Measurements from ENCODE around the gene KMT2D.

Gene KMT2D, protein sequence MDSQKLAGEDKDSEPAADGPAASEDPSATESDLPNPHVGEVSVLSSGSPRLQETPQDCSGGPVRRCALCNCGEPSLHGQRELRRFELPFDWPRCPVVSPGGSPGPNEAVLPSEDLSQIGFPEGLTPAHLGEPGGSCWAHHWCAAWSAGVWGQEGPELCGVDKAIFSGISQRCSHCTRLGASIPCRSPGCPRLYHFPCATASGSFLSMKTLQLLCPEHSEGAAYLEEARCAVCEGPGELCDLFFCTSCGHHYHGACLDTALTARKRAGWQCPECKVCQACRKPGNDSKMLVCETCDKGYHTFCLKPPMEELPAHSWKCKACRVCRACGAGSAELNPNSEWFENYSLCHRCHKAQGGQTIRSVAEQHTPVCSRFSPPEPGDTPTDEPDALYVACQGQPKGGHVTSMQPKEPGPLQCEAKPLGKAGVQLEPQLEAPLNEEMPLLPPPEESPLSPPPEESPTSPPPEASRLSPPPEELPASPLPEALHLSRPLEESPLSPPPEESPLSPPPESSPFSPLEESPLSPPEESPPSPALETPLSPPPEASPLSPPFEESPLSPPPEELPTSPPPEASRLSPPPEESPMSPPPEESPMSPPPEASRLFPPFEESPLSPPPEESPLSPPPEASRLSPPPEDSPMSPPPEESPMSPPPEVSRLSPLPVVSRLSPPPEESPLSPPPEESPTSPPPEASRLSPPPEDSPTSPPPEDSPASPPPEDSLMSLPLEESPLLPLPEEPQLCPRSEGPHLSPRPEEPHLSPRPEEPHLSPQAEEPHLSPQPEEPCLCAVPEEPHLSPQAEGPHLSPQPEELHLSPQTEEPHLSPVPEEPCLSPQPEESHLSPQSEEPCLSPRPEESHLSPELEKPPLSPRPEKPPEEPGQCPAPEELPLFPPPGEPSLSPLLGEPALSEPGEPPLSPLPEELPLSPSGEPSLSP (N-terminal part only)

GRCh38 chr12:49060237-49061156 is at the start of gene KMT2D:
KMT2D (minus strand) TSS chr12:49060794; CDS start chr12:49055324, 5,470 bp downstream.
- peak; percentile 84 to 88 for DNase-seq

- DNase-seq, result no peak
Observed at GRCh38 chr12:49109641-49110463, 49.3 kb upstream of the KMT2D start.

GRCh38 chr12:49108958-49109404 is 48.4 kb upstream of the KMT2D start:
- DNase-seq, result no peak

DNA sequence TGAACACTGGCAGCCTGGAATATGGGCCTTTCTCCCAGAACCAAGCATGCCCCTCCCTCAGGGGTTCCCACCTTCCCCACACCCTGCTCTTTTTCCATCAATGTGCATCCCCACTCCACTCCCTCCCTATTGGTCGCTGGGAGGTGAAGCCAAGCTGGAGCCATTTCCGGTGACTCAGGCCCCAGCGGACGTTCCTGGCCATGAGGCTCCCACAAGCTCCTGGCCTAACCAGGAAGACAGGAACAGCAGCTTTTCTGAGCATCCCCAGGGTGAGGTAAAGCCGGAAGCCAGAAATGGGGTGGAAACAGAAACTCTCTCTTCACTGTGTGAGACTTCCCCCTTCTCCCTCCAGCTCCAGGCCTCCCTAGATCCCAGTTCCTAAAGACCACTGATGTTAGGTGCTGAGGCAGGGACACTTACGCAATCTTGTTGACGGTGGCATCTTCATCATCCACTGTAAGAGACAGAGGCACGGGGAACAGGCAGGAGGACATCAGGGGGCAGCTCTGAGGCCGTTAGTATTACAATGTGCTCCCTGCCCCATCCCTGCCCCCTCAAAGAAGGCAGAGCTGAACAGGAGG is 45.0 kb upstream of the KMT2D start:
- DNase-seq, result no peak

DNA sequence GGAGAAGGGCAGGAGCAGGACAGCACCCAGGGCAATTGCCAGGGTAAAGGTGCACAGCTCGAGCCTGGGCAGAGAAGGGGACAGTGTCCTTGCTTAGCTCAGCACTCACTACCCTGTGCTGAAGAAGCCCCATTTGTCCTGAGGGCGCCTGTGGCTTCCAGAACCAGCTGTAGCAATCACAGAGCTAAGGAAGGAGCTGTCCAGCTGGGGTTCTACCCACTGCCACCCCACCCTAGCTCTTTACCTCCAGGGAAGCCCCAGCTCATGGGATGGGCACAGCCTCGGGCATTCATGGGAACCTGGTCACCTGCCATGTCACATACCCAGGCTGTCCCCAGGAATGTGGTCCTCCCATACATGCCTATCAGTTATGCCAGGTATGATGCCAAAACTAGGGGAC is 44.2 kb upstream of the KMT2D start:
- DNase-seq, result no peak

- DNase-seq, result no peak
Observed at GRCh38 chr12:49100380-49100779, 39.8 kb upstream of the KMT2D start.

GRCh38 chr12:49098703-49099102 is 38.1 kb upstream of the KMT2D start:
- no peak for DNase-seq

- DNase-seq, result peak; percentile 62 to 64
Observed at GRCh38 chr12:49098035-49098451, 37.4 kb upstream of the KMT2D start.

DNA sequence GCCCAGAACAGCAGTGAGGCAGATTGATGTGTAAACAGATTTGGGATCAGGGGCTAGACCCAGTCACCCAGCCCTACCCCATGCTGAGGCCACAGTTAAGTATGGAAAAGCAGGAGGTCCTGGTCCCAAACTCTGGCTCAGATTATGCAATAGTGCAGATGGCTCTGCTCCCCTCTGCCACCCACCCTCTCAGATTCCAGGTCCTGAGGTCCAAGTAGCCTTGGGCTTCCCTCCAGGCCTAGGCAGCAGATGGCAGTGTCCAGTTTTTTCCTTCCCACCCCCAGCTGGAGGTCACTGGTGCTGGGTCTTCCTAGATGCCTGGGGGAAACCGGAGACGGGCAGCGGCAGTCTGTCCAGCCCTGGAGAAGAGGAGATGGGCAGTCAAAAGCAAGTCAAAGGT is 36.8 kb upstream of the KMT2D start:
- no peak for DNase-seq

- no peak for DNase-seq
Observed at GRCh38 chr12:49094975-49095365, 34.4 kb upstream of the KMT2D start.

GRCh38 chr12:49094160-49094974 is 33.8 kb upstream of the KMT2D start, which contains the start of gene DHH:
DHH (minus strand) TSS chr12:49094801; CDS start chr12:49094512, 289 bp downstream.
- no peak for DNase-seq

- no peak for DNase-seq
Observed at GRCh38 chr12:49093792-49094159, 33.2 kb upstream of the KMT2D start.

- no peak for DNase-seq
Observed at GRCh38 chr12:49092816-49093406, 32.3 kb upstream of the KMT2D start.

DNA sequence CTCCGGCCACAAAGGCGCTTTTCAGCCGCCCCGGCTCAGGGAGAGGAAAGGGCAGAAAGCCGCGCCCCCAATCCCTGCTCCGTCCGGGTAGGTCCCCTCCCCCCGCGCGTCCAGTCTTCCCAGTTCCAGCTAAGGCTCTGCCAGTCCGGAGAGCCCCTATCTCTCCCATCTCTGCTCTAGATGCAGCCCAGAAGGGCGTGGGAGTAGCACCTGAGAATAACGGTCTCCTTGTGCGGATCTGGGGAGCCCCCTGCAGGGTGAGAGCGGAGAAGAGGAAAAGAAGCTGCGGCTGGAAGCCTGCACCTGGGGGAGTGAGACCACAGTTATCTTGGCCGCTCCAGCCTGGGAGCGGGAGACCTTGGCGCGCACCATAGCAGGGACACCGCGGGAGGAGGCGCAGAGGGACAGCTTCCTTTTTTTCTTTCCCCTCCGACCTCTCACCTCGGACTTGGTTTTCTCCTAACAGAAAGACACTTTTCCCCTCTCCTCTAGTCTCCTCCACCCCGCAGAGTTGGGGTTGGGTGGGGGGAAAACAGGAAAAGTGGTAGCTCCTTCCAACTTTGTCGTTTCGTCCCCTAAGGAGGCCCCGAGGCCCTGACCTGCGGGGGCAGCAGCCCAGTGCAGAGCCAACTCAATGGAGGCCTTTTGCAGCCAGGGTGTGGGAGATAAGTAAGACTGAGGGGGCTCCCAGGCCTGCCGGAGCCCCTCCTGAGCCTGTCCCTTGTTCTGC is 31.7 kb upstream of the KMT2D start:
- DNase-seq, result peak; percentile 61 to 64

GRCh38 chr12:49091836-49092085 is 31.2 kb upstream of the KMT2D start:
- no peak for DNase-seq

GRCh38 chr12:49091056-49091835 is 30.7 kb upstream of the KMT2D start:
- DNase-seq, result no peak

DNA sequence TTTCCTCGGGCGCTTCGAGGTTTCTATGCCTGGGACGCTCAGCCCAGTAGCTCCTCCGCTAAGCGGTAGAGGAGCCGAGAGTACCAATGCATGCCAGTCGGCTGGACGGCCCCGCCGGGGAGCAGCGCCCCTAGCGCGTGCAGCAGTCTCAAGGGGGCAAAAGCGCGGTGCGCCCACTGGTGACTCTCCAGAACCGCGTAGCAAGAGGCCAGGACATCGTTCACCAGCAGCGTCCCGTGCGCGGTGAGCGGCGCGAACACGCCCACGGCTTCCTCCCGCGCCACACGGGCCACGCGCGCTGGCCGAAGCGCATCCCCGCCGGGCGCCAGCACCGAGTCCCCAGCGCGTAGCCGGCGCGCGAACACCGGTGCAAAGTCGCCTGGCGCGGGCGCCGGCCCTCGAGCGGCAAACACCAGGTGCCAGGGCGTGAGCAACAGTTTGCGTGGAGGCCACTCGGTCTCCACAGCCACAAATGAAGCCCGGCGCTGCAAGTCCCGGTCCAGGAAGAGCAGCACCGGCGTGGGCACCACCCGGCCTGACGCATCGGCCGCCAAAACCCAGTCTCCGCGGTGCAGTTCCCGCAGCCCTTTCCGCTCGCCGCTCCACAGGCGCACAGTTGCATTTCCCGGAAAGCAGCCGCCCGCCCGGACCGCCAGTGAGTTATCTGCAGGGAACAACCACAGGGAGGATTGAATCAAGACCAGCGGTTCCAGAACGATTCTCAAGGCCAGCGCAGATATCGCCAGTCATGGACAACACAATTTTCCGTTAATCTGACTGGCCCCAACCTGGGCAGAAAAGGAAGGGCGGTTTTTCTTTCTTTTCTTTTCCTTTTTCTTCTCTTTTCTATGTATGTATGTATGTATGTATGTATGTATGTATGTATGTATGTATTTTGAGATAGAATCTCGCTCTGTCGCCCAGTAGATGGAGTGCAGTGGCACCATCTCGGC is 29.5 kb upstream of the KMT2D start:
- no peak for DNase-seq

Data from activated CD4-positive, alpha-beta T cell treated with anti-CD3 and anti-CD28 coated beads, Interleukin-2, amount 50 U/mL, for 4 hours (primary cell).